HepG2 (cell line): ENCODE measurements around the gene VEGFB. TPM values are rescaled to one million over a fixed set of nuclear protein-coding genes. Genes with fewer than 3 reads are reported as not detected.

ENCODE experiments used
- ATAC-seq: fragments of 200-7000 bp; cut with Tn5 transposase; 3 replicates; pipeline ENCODE4 v1.9.1; 2020; ENCODE audit warnings: mild to moderate bottlenecking, moderate library complexity
- BruUV-seq: library from RNA; stranded (reverse); fragments of 400-500 nt; replicated peaks from 2 replicates; lab custom pipeline; 2021; lab: Mats Ljungman, UMichigan
- CTCF ChIA-PET: fragments of 300-600 bp; formaldehyde crosslinking; extraction: SDS; loops from one replicate; lab custom pipeline; 2021; ENCODE audit warnings: low total read pairs, inconsistent platforms, low intra/inter-chr PET ratio; lab: Yijun Ruan, JAX
- POLR2A ChIA-PET: fragments of 350-600 bp; sonication (Branson Sonifier 250); formaldehyde crosslinking; loops from one replicate; lab custom pipeline; 2020; ENCODE audit warnings: antibody characterized with exemption, inconsistent platforms; lab: Yijun Ruan, JAX
- DNase-seq: peaks from one replicate; pipeline ENCODE4 v3.0.0-alpha.2; 2015; ENCODE audit warnings: low spot score
- FAIRE-seq: peaks from 3 replicates; lab custom pipeline; 2011; peaks lifted over from hg19 to GRCh38; lab: Jason Lieb, UNC
- H2AFZ ChIP-seq: one replicate; pipeline ENCODE4 v1.6.1; 2011; ENCODE audit warnings: low read length, inconsistent platforms
- H3K27ac ChIP-seq: fragments of 300-600 bp; 3 replicates; pipeline ENCODE4 v1.8.0; 2011; ENCODE audit warnings: mixed run types, mild to moderate bottlenecking, mixed read lengths, low read length, inconsistent platforms; ENCODE audit not compliant: insufficient read depth; ENCODE audit errors: extremely low read length
- H3K27me3 ChIP-seq, 2 experiments: fragments of 200-600 bp in 1 of 2; 2 replicates in 1 of 2; 3 replicates in 1 of 2; pipeline versions ENCODE4 v1.6.0 to v1.8.0; 2011; ENCODE audit warnings: low read length in 2 of 2, mild to moderate bottlenecking in 2 of 2, moderate library complexity in 2 of 2, inconsistent platforms in 1 of 2; ENCODE audit not compliant: insufficient read depth in 2 of 2, control insufficient read depth in 1 of 2
- H3K36me3 ChIP-seq, 2 experiments: fragments of 200-600 bp in 1 of 2; replicated peaks in 1 of 2; 2 replicates in 1 of 2; 3 replicates in 1 of 2; pipeline versions ENCODE4 v1.5.1 to v1.8.0; 2011; ENCODE audit warnings: low read length in 2 of 2, inconsistent platforms in 1 of 2; ENCODE audit not compliant: insufficient read depth in 2 of 2, control insufficient read depth in 1 of 2
- H3K4me1 ChIP-seq: 2 replicates; pipeline ENCODE4 v1.5.1; 2012; ENCODE audit warnings: low read length, inconsistent platforms; ENCODE audit not compliant: insufficient read depth
- H3K4me2 ChIP-seq: 2 replicates; pipeline ENCODE4 v1.6.0; 2011; ENCODE audit warnings: low read depth, low read length, inconsistent platforms
- H3K4me3 ChIP-seq, 3 experiments: fragments of 200-600 bp in 1 of 3; sonication (generic), shearing (Covaris generic) in 1 of 3; replicated peaks in 1 of 3; 2 replicates each; pipeline ENCODE4 v1.5.1; 2011 to 2016; ENCODE audit warnings: low read length in 3 of 3, inconsistent platforms in 2 of 3, low read depth in 2 of 3, mild to moderate bottlenecking in 2 of 3, control low read depth in 1 of 3, mixed read lengths in 1 of 3; ENCODE audit not compliant: insufficient read depth in 1 of 3
- H3K79me2 ChIP-seq: one replicate; pipeline ENCODE4 v1.6.1; 2011; ENCODE audit warnings: low read length, inconsistent platforms; ENCODE audit not compliant: insufficient read depth
- H3K9ac ChIP-seq: 2 replicates; pipeline ENCODE4 v1.6.0; 2011; ENCODE audit warnings: mild to moderate bottlenecking, low read depth, low read length, inconsistent platforms; ENCODE audit not compliant: insufficient read depth
- H3K9me3 ChIP-seq: 2 replicates; pipeline ENCODE4 v1.5.1; 2012; ENCODE audit warnings: mild to moderate bottlenecking, low read length
- H4K20me1 ChIP-seq: 2 replicates; pipeline ENCODE4 v1.6.0; 2011; ENCODE audit warnings: inconsistent platforms, mild to moderate bottlenecking, low read length, moderate library complexity; ENCODE audit not compliant: insufficient read depth
- HOXA7 ChIP-seq: sonication (generic); formaldehyde crosslinking; IDR thresholded peaks from 2 replicates; pipeline ENCODE4 v1.8.1; 2022; ENCODE audit warnings: mild to moderate bottlenecking, missing genetic modification reagents, moderate library complexity
- HOXD1 ChIP-seq: sonication (generic); formaldehyde crosslinking; IDR thresholded peaks from 2 replicates; pipeline ENCODE4 v1.5.0; 2020; ENCODE audit warnings: missing genetic modification reagents
- KDM3A ChIP-seq: IDR thresholded peaks from 2 replicates; pipeline ENCODE4 v1.6.1; 2018; ENCODE audit warnings: low read depth, missing compliant biosample characterization
- KLF12 ChIP-seq: sonication (generic); formaldehyde crosslinking; IDR thresholded peaks from 2 replicates; pipeline ENCODE4 v1.4.0; 2020; ENCODE audit warnings: missing genetic modification reagents, borderline replicate concordance
- KLF9 ChIP-seq: IDR thresholded peaks from 2 replicates; pipeline ENCODE4 v1.6.1; 2016; ENCODE audit warnings: low read depth
- MBNL3 ChIP-seq: fragments of 250-450 bp; sonication (Bioruptor Pico); conservative IDR thresholded peaks from 2 replicates; pipeline ENCODE4 v1.8.0; 2022; ENCODE audit warnings: mild to moderate bottlenecking, inconsistent platforms
- SKI ChIP-seq: fragments of 450-650 bp; IDR thresholded peaks from one replicate; pipeline ENCODE4 v1.6.1; 2018; ENCODE audit warnings: mild to moderate bottlenecking; ENCODE audit not compliant: partially characterized antibody
- SSRP1 ChIP-seq: IDR thresholded peaks from 2 replicates; pipeline ENCODE4 v1.6.1; 2016; ENCODE audit warnings: control low read depth
- TOPORS ChIP-seq: sonication (generic); formaldehyde crosslinking; IDR thresholded peaks from 2 replicates; pipeline ENCODE4 v1.8.0; 2023; ENCODE audit warnings: mild to moderate bottlenecking, missing genetic modification reagents
- ZNF282 ChIP-seq: fragments of 450-650 bp; IDR thresholded peaks from 2 replicates; pipeline ENCODE4 v1.6.1; 2018; ENCODE audit not compliant: partially characterized antibody
- ZNF333 ChIP-seq: sonication (generic); formaldehyde crosslinking; IDR thresholded peaks from 2 replicates; pipeline ENCODE4 v1.4.0; 2020; ENCODE audit warnings: mild to moderate bottlenecking, missing genetic modification reagents, borderline replicate concordance
- ZNF335 ChIP-seq: sonication (generic); formaldehyde crosslinking; IDR thresholded peaks from 2 replicates; pipeline ENCODE4 v1.4.0; 2020; ENCODE audit warnings: missing genetic modification reagents
- ZNF432 ChIP-seq: sonication (generic); formaldehyde crosslinking; IDR thresholded peaks from 2 replicates; pipeline ENCODE4 v1.5.0; 2020; ENCODE audit warnings: missing genetic modification reagents, mild to moderate bottlenecking, borderline replicate concordance
- WGBS: methylation state at CpG from one replicate; pipeline ENCODE4 v1.1.6; 2017; ENCODE audit warnings: low lambda C conversion rate; 5-methylcytosine and 5-hydroxymethylcytosine counted together
- in situ Hi-C: cut with HindIII; loops from 2 replicates; pipeline ENCODE4 v1.10.0; 2017; ENCODE audit warnings: low pct_unique_long_range_greater_than_20kb; ENCODE audit not compliant: extremely low pct_ligation_motif_present
- intact Hi-C: fragments of 100-400 bp; cut with micrococcal nuclease; formaldehyde crosslinking; loops from one replicate; pipeline ENCODE4 v1.10.0; 2022; ENCODE audit not compliant: unreplicated experiment
- polyA plus RNA-seq, 8 experiments: library from polyadenylated mRNA; depleted of rRNA in 3 of 8; stranded (reverse) in 7 of 8; unstranded in 1 of 8; fragments of >200 nt; fragmentation: Illumina TruSeq in 4 of 8; extraction: Trizol in 4 of 8; gene quantifications; 2 replicates each; pipeline versions ENCODE4 v1.2.1 to v1.2.3, GENCODE V29; 2011 to 2016; ENCODE audit warnings: low read depth in 4 of 8, missing spikeins in 1 of 8, mixed read lengths in 1 of 8; ENCODE audit not compliant: insufficient read depth in 1 of 8
- total RNA-seq, 5 experiments: library from RNA; depleted of rRNA; stranded (reverse); fragments of >200 nt; fragmentation: Illumina TruSeq; extraction: Trizol; gene quantifications; 2 replicates each; pipeline ENCODE4 v1.2.3, GENCODE V29; 2016; ENCODE audit warnings: low read depth in 1 of 5
- TF ChIP-seq, protein P1 (sequence below): IDR thresholded peaks from 2 replicates; pipeline ENCODE4 v1.6.1; 2016; ENCODE audit warnings: low read depth
- TF ChIP-seq, protein P2 (sequence below): sonication (generic); formaldehyde crosslinking; IDR thresholded peaks from 2 replicates; pipeline ENCODE4 v1.4.0; 2020; ENCODE audit warnings: missing genetic modification reagents
- TF ChIP-seq, protein P3 (sequence below): sonication (generic); formaldehyde crosslinking; IDR thresholded peaks from 2 replicates; pipeline ENCODE4 v1.8.1; 2023; ENCODE audit warnings: mild to moderate bottlenecking, inconsistent platforms, moderate library complexity, missing genetic modification reagents, borderline replicate concordance
- TF ChIP-seq, protein P4 (sequence below): sonication (generic); formaldehyde crosslinking; IDR thresholded peaks from 2 replicates; pipeline ENCODE4 v1.4.0; 2020; ENCODE audit warnings: missing genetic modification reagents
- TF ChIP-seq, protein P5 (sequence below): IDR thresholded peaks from 2 replicates; pipeline ENCODE4 v1.4.0; 2020; ENCODE audit warnings: mild to moderate bottlenecking, missing genetic modification reagents

VEGFB gene
- total and polyA plus RNA-seq, 2 of the 13 experiments (the other 11 are each of a cell fraction or from before 2014, with no cell fraction given): 9.0 to 11.3 TPM

DNA sequence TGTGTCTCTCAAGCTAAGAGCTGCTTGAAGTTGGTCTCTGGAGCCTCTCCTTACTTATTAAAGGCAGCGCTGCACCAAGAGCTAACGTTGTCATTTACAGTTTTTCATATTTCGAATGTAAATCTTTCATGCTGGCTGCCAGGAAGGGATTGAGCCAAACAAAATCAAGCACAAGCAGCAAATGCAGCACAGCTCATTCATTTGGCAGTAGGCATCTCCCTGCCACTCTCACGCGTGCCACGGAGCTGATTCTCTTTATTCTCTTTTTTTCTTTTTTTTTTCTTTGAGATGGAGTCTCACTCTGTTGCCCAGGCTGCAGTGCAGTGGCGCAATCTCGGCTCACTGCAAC, 1.4 kb upstream of the VEGFB start:
- Histone ChIP-seq H3K27me3 (no peaks in the 10 kb centered on the region), H3K4me1 (peaks cover 68% of the 10 kb centered on the region), H3K9me3 (no peaks in the 10 kb centered on the region), H2AFZ (no peak overlapping the region), H3K79me2 (peaks cover 3% of the 10 kb centered on the region), H3K36me3 (no peaks in the 10 kb centered on the region), H3K27ac (no peak overlapping the region), H3K9ac (0 out of 2 replicates have a peak overlapping the region, but pooled peaks have one; percentile 3), H3K4me3 (peak overlapping the region in 1 of 3 experiments; percentile 50; a peak in 1 of 6 replicates), H4K20me1 (no peaks in the 10 kb centered on the region), H3K4me2 (peak overlapping the region; percentile 70; the same call in 1 of the 2 replicates)
- 96% methylated on average over 8 of the region's 8 CpGs for WGBS
- ChIA-PET POLR2A (interaction anchor here (0.5 to 1.8 kb wide), 3 partner anchors 8 to 210 kb away, joined by 3 to 6 read pairs (median 3); partner anchors contain the start of gene FKBP2), CTCF (no interaction called here)
- intact Hi-C loops: no loop called here
- DNase-seq: no peak
- ATAC-seq: no peak
- no TSS peak for BruUV-seq
- in situ Hi-C loops: no loop called here
- FAIRE-seq: no peak
- TF ChIP-seq TOPORS (CRISPR knock-in tag): no peak
- TF ChIP-seq MBNL3 (CRISPR knock-in tag): no peak
- no peak for TF ChIP-seq KDM3A (CRISPR knock-in tag)
- TF ChIP-seq, protein P1, sequence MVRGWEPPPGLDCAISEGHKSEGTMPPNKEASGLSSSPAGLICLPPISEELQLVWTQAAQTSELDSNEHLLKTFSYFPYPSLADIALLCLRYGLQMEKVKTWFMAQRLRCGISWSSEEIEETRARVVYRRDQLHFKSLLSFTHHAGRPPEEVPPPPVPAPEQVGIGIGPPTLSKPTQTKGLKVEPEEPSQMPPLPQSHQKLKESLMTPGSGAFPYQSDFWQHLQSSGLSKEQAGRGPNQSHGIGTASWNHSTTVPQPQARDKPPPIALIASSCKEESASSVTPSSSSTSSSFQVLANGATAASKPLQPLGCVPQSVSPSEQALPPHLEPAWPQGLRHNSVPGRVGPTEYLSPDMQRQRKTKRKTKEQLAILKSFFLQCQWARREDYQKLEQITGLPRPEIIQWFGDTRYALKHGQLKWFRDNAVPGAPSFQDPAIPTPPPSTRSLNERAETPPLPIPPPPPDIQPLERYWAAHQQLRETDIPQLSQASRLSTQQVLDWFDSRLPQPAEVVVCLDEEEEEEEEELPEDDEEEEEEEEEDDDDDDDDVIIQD: no peak
- no peak for TF ChIP-seq HOXA7 (CRISPR knock-in tag)
- no peak for TF ChIP-seq KLF12
- no peak for TF ChIP-seq HOXD1 (CRISPR knock-in tag)
- TF ChIP-seq, protein P2, sequence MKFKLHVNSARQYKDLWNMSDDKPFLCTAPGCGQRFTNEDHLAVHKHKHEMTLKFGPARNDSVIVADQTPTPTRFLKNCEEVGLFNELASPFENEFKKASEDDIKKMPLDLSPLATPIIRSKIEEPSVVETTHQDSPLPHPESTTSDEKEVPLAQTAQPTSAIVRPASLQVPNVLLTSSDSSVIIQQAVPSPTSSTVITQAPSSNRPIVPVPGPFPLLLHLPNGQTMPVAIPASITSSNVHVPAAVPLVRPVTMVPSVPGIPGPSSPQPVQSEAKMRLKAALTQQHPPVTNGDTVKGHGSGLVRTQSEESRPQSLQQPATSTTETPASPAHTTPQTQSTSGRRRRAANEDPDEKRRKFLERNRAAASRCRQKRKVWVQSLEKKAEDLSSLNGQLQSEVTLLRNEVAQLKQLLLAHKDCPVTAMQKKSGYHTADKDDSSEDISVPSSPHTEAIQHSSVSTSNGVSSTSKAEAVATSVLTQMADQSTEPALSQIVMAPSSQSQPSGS (CRISPR knock-in tag): no peak
- TF ChIP-seq SSRP1 (CRISPR knock-in tag): no peak
- TF ChIP-seq, protein P3, sequence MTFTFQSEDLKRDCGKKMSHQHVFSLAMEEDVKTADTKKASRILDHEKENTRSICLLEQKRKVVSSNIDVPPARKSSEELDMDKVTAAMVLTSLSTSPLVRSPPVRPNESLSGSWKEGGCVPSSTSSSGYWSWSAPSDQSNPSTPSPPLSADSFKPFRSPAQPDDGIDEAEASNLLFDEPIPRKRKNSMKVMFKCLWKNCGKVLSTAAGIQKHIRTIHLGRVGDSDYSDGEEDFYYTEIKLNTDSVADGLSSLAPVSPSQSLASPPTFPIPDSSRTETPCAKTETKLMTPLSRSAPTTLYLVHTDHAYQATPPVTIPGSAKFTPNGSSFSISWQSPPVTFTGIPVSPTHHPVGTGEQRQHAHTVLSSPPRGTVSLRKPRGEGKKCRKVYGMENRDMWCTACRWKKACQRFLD (CRISPR knock-in tag): no peak
- no peak for TF ChIP-seq ZNF333
- no peak for TF ChIP-seq KLF9 (CRISPR knock-in tag)
- no peak for TF ChIP-seq ZNF335
- TF ChIP-seq ZNF282: no peak
- TF ChIP-seq SKI: no peak
- TF ChIP-seq, protein P4, sequence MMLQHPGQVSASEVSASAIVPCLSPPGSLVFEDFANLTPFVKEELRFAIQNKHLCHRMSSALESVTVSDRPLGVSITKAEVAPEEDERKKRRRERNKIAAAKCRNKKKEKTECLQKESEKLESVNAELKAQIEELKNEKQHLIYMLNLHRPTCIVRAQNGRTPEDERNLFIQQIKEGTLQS (CRISPR knock-in tag): no peak
- TF ChIP-seq, protein P5, sequence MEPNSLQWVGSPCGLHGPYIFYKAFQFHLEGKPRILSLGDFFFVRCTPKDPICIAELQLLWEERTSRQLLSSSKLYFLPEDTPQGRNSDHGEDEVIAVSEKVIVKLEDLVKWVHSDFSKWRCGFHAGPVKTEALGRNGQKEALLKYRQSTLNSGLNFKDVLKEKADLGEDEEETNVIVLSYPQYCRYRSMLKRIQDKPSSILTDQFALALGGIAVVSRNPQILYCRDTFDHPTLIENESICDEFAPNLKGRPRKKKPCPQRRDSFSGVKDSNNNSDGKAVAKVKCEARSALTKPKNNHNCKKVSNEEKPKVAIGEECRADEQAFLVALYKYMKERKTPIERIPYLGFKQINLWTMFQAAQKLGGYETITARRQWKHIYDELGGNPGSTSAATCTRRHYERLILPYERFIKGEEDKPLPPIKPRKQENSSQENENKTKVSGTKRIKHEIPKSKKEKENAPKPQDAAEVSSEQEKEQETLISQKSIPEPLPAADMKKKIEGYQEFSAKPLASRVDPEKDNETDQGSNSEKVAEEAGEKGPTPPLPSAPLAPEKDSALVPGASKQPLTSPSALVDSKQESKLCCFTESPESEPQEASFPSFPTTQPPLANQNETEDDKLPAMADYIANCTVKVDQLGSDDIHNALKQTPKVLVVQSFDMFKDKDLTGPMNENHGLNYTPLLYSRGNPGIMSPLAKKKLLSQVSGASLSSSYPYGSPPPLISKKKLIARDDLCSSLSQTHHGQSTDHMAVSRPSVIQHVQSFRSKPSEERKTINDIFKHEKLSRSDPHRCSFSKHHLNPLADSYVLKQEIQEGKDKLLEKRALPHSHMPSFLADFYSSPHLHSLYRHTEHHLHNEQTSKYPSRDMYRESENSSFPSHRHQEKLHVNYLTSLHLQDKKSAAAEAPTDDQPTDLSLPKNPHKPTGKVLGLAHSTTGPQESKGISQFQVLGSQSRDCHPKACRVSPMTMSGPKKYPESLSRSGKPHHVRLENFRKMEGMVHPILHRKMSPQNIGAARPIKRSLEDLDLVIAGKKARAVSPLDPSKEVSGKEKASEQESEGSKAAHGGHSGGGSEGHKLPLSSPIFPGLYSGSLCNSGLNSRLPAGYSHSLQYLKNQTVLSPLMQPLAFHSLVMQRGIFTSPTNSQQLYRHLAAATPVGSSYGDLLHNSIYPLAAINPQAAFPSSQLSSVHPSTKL (CRISPR knock-in tag): no peak
- no peak for TF ChIP-seq ZNF432 (CRISPR knock-in tag)
